T1000 (cell line): Measurements from ENCODE around the gene TMEM263.
"Not testable (repeated sequence)": the region's sequence is repeated elsewhere in the genome, so short reads cannot be mapped to it uniquely, and the experiment has no call there.

Experiments
- DNase-seq: peaks from one replicate; lab custom pipeline; 2025; ENCODE audit warnings: mixed read lengths; lab: John Stamatoyannopoulos, UW

TMEM263 gene

GRCh38 chr12:106955377-106956047, at the start of gene TMEM263:
Gene TMEM263 (plus strand): TSS chr12:106955907. CDS start chr12:106967117, 11,210 bp downstream.
- DNase-seq: peak; percentile 95

- DNase-seq: no peak
Observed at GRCh38 chr12:106906715-106907114, 49.0 kb upstream of the TMEM263 start.

- no peak for DNase-seq
Observed at GRCh38 chr12:106907411-106907810, 48.3 kb upstream of the TMEM263 start.

- no peak for DNase-seq
Observed at GRCh38 chr12:106907846-106908245, 47.9 kb upstream of the TMEM263 start.

- DNase-seq: no peak
Observed at GRCh38 chr12:106908561-106908960, 47.1 kb upstream of the TMEM263 start.

- no peak for DNase-seq
Observed at GRCh38 chr12:106910202-106910601, 45.5 kb upstream of the TMEM263 start.

- no peak for DNase-seq
Observed at GRCh38 chr12:106911581-106911980, 44.1 kb upstream of the TMEM263 start.

GRCh38 chr12:106913456-106913855, 42.3 kb upstream of the TMEM263 start:
- no peak for DNase-seq

GRCh38 chr12:106914796-106915634, 40.7 kb upstream of the TMEM263 start:
- DNase-seq: no peak

- no peak for DNase-seq
Observed at GRCh38 chr12:106915635-106916026, 40.1 kb upstream of the TMEM263 start.

GRCh38 chr12:106917503-106917902, 38.2 kb upstream of the TMEM263 start:
- DNase-seq: no peak

GRCh38 chr12:106918746-106919145, 37.0 kb upstream of the TMEM263 start:
- DNase-seq: no peak

GRCh38 chr12:106919910-106920544, 35.7 kb upstream of the TMEM263 start:
- no peak for DNase-seq

GRCh38 chr12:106921976-106922375, 33.7 kb upstream of the TMEM263 start:
- DNase-seq: not testable (repeated sequence)

- not testable (repeated sequence) for DNase-seq
Observed at GRCh38 chr12:106923594-106923993, 32.1 kb upstream of the TMEM263 start.

- no peak for DNase-seq
Observed at GRCh38 chr12:106924268-106924861, 31.3 kb upstream of the TMEM263 start.

- DNase-seq: no peak
Observed at GRCh38 chr12:106926657-106927056, 29.1 kb upstream of the TMEM263 start.

GRCh38 chr12:106934277-106934676, 21.4 kb upstream of the TMEM263 start:
- no peak for DNase-seq

- no peak for DNase-seq
Observed at GRCh38 chr12:106941481-106942156, 14.1 kb upstream of the TMEM263 start.

- DNase-seq: no peak
Observed at GRCh38 chr12:106942775-106943174, 12.9 kb upstream of the TMEM263 start.

- DNase-seq: no peak
Observed at GRCh38 chr12:106945261-106945851, 10.4 kb upstream of the TMEM263 start.
